IPS-20b (cell line): Measurements from ENCODE around the gene PTPRD.
A peak's percentile ranks its signal among the peaks of the same experiment; 100 is the strongest.
"Not testable (repeated sequence)": the region's sequence is repeated elsewhere in the genome, so short reads cannot be mapped to it uniquely, and the experiment has no call there.

ENCODE experiments used
- H3K27ac ChIP-seq: one replicate; pipeline ENCODE4 v1.5.1; 2013; ENCODE audit warnings: low read length
- H3K27me3 ChIP-seq: 2 replicates; pipeline ENCODE4 v1.6.1; 2013; ENCODE audit warnings: mild to moderate bottlenecking, low read length, inconsistent platforms; ENCODE audit not compliant: insufficient read depth
- H3K36me3 ChIP-seq: 2 replicates; pipeline ENCODE4 v1.6.1; 2013; ENCODE audit warnings: low read depth, mild to moderate bottlenecking, inconsistent platforms, low read length, moderate library complexity; ENCODE audit not compliant: insufficient read depth
- H3K4me1 ChIP-seq: 2 replicates; pipeline ENCODE4 v1.6.1; 2013; ENCODE audit warnings: mild to moderate bottlenecking, control low read depth, inconsistent platforms, low read length, moderate library complexity; ENCODE audit not compliant: insufficient read depth
- H3K4me3 ChIP-seq: 2 replicates; pipeline ENCODE4 v1.5.1; 2013; ENCODE audit warnings: mild to moderate bottlenecking, low read length, inconsistent platforms
- H3K9ac ChIP-seq: 2 replicates; pipeline ENCODE4 v1.6.1; 2013; ENCODE audit warnings: low read depth, mild to moderate bottlenecking, inconsistent platforms, low read length, moderate library complexity
- H3K9me3 ChIP-seq: 2 replicates; pipeline ENCODE4 v1.6.1; 2013; ENCODE audit warnings: mild to moderate bottlenecking, low read depth, low read length, inconsistent platforms; ENCODE audit not compliant: insufficient read depth

Gene PTPRD

GRCh38 chr9:10366171-10366779 lies 246.5 kb downstream of the PTPRD start:
- H3K36me3 ChIP-seq: no peaks in the 10 kb centered on the region
- no peaks in the 10 kb centered on the region for H3K9me3 ChIP-seq
- no peak overlapping the region for H3K27ac ChIP-seq
- 0 out of 2 replicates have a peak, but pooled peaks cover under 1% of the 10 kb centered on the region for H3K4me1 ChIP-seq
- no peaks in the 10 kb centered on the region for H3K27me3 ChIP-seq
- H3K9ac ChIP-seq: no peak overlapping the region
- H3K4me3 ChIP-seq: no peak overlapping the region

DNA sequence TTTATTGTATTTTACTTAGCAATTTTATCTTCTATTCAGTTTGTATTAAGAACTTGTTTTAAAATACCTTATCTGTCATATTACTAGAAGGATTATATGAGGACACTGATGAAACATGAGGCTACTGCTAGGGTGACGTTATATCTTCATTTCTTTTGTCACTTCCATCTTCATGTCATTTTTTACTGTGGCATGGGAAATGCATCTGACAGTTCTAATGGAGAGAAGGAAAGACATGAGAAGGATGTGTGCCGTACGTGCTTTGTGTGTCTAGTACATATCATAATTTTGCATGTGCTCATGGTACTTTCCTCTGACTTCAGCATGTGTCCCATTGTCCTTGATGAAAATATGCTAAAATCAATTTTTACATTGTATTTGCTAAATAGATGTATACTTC lies 258.2 kb downstream of the PTPRD start:
- no peak overlapping the region for H3K4me3 ChIP-seq
- H3K27me3 ChIP-seq: no peaks in the 10 kb centered on the region
- H3K27ac ChIP-seq: no peak overlapping the region
- no peaks in the 10 kb centered on the region for H3K9me3 ChIP-seq
- H3K36me3 ChIP-seq: no peaks in the 10 kb centered on the region
- H3K9ac ChIP-seq: no peak overlapping the region
- peaks cover 11% of the 10 kb centered on the region for H3K4me1 ChIP-seq

DNA sequence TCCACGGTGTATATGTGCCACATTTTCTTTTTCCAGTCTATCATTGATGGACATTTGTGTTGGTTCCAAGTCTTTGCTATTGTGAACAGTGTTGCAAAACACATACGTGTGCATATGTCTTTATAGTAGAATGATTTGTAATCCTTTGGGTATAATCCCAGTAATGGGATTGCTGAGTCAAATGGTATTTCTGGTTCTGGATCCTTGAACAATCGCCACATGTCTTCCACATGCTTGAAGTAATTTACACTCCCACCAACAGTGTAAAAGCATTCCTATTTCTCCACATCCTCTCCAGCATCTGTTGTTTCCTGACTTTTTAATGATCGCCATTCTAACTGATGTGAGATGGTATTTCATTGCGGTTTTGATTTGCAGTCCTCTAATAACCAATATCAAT lies 267.2 kb downstream of the PTPRD start:
- not testable (repeated sequence) for H3K9ac ChIP-seq, H3K9me3 ChIP-seq, H3K36me3 ChIP-seq, H3K4me3 ChIP-seq, H3K4me1 ChIP-seq, H3K27me3 ChIP-seq, H3K27ac ChIP-seq

- no peaks in the 10 kb centered on the region for H3K9me3 ChIP-seq
Observed at GRCh38 chr9:10341057-10341456, 271.7 kb downstream of the PTPRD start.

DNA sequence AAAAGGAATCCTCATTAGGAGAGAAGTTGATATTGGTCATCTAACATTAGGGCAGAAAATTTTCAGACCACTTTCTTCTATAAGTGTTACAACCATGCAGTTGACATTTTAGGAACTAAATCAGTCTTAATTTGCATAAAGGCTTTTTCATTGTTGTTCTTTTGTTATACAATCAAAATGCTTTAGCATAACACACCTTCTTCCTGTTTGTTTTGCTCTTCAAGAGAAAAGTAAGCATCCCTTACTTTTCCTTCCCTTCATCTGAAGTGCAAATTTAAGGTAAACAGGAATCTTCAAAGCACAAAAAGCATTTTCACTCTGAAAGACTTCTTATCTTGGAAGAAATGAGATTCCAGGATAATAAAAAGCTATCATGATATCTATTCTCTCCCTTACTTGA lies 273.6 kb downstream of the PTPRD start:
- Histone ChIP-seq H3K27me3 (peaks cover 8% of the 10 kb centered on the region), H3K27ac (no peak overlapping the region), H3K9ac (no peak overlapping the region), H3K4me3 (peak overlapping the region; percentile 32; the same call in 1 of the 2 replicates), H3K36me3 (no peaks in the 10 kb centered on the region), H3K9me3 (no peaks in the 10 kb centered on the region), H3K4me1 (peaks cover 20% of the 10 kb centered on the region; the same call in 1 of the 2 replicates)

More at GRCh38 chr9:10341057-10341456, 271.7 kb downstream of the PTPRD start:
- Histone ChIP-seq H3K27ac (no peak overlapping the region), H3K36me3 (no peaks in the 10 kb centered on the region), H3K4me3 (no peak overlapping the region), H3K4me1 (peaks cover 20% of the 10 kb centered on the region; the same call in 1 of the 2 replicates), H3K9ac (no peak overlapping the region), H3K27me3 (peaks cover 8% of the 10 kb centered on the region)

DNA sequence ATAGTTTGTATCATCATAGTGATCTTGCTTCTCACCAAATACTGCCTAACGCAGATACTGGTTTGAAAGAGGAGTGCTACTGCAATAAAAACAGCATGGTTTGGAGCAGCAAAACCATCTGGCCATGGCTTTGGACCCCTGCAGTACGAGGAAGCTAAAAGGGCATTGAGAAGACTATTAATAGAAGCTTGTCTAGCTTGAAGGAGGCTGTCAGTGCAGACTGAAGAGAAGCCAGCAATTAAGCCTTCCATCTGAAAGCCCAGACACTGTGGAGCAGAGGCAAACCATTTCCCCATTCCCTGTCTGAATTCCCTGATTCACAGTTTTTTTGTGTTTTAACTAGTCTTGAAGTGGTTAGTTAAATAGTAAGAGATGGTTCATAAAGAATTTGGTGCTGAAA lies 281.6 kb downstream of the PTPRD start:
- Histone ChIP-seq H3K9me3 (no peaks in the 10 kb centered on the region), H3K27ac (no peak overlapping the region), H3K27me3 (no peaks in the 10 kb centered on the region), H3K9ac (no peak overlapping the region), H3K36me3 (no peaks in the 10 kb centered on the region), H3K4me1 (0 out of 2 replicates have a peak, but pooled peaks cover 4% of the 10 kb centered on the region), H3K4me3 (no peak overlapping the region)

GRCh38 chr9:10282084-10282483 lies 330.7 kb downstream of the PTPRD start:
- no peak overlapping the region for H3K27ac ChIP-seq
- no peaks in the 10 kb centered on the region for H3K27me3 ChIP-seq
- H3K4me1 ChIP-seq: no peaks in the 10 kb centered on the region
- H3K9me3 ChIP-seq: no peaks in the 10 kb centered on the region
- H3K4me3 ChIP-seq: no peak overlapping the region
- no peaks in the 10 kb centered on the region for H3K36me3 ChIP-seq
- no peak overlapping the region for H3K9ac ChIP-seq

DNA sequence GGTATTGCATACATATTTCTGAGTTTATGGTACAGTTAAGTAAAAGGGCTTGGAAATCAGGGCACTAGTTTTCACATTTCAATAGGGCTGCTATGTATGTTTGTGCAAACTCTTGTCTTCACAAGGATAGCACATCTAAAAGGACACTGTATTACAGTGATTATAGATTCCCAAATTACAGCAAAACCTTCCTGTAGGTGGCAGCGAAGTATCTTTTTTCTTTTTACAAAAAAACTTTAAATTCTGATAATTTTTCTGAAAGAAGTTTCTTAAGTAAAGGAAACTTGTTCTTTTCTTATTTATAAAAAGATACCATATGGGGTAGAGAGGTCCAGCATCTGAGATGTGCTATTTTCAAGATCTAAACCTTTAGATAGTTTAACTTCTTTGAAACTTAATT lies 337.8 kb downstream of the PTPRD start:
- Histone ChIP-seq H3K9me3 (no peaks in the 10 kb centered on the region), H3K9ac (no peak overlapping the region), H3K4me3 (no peak overlapping the region), H3K27ac (no peak overlapping the region), H3K4me1 (no peaks in the 10 kb centered on the region), H3K27me3 (no peaks in the 10 kb centered on the region), H3K36me3 (no peaks in the 10 kb centered on the region)

DNA sequence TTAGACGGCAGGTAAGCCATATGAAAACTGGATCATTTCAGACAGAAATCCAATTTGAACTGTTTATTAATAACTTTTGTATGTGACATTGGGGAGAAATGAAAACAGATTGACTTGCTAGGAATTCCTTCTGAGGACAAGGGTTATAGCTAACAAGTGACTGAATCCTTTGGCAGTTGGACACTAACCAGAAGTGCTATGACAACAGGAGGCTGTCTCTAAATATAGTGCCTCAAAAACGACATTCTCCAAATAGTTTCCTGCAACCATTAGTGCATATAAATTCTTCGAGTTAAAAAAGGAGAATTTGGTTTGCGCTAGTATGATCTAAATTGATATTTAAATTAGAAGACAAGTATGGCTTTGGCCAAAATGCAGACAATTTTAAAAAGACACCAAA lies 338.6 kb downstream of the PTPRD start:
- no peaks in the 10 kb centered on the region for H3K36me3 ChIP-seq
- H3K9ac ChIP-seq: no peak overlapping the region
- no peaks in the 10 kb centered on the region for H3K4me1 ChIP-seq
- H3K27ac ChIP-seq: no peak overlapping the region
- H3K4me3 ChIP-seq: no peak overlapping the region
- no peaks in the 10 kb centered on the region for H3K27me3 ChIP-seq
- no peaks in the 10 kb centered on the region for H3K9me3 ChIP-seq

- Histone ChIP-seq H3K4me1 (no peaks in the 10 kb centered on the region), H3K9me3 (no peaks in the 10 kb centered on the region), H3K9ac (no peak overlapping the region), H3K4me3 (no peak overlapping the region), H3K27ac (no peak overlapping the region), H3K27me3 (no peaks in the 10 kb centered on the region), H3K36me3 (no peaks in the 10 kb centered on the region)
Observed at GRCh38 chr9:10272830-10273229, 340.0 kb downstream of the PTPRD start.

DNA sequence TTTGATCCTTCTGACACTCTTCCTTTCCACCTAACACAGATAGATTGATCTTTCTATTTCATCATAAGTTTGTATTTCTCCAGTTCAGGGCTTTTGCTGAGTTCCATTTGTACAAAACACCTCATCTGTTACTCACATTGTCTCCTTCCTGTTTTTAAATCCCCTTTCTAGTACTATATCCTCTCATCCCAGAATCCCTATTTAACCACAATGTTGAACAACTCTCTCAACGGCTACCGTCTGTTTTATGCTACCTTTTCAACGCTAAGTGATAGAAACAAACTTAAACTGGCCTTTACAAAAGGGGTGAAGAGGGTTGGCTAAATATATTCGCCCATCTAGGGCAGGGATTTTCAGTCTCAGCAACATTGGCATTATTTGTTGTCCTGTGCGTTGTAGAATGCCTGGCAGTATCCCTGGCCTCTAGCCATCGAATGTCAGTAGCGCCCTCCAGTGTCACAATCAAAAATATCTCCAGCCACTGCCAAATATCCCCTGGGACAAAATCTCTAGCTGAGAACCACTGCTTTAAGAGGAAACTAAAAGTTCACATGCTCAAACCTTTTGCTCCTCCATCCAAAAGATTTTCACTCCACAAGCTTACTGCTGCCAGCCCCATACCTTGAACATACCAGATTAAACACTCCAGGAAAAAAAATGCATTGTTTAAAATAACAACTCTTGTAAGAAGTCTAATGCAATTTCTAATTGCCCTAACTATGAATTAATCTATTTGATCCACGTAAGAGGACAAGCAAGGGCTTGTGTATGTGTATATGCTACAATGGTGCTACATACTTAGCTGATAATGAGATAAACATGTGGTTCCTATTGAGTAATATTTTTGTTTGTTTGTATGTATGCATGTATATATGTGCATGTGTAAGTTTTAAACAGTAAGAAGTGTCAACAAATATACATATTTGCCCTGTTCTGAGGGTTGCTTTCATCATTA lies 344.0 kb downstream of the PTPRD start:
- Histone ChIP-seq H3K9me3 (peaks cover 5% of the 10 kb centered on the region), H3K4me1 (no peaks in the 10 kb centered on the region), H3K9ac (no peak overlapping the region), H3K27ac (no peak overlapping the region), H3K4me3 (no peak overlapping the region), H3K27me3 (no peaks in the 10 kb centered on the region), H3K36me3 (no peaks in the 10 kb centered on the region)

DNA sequence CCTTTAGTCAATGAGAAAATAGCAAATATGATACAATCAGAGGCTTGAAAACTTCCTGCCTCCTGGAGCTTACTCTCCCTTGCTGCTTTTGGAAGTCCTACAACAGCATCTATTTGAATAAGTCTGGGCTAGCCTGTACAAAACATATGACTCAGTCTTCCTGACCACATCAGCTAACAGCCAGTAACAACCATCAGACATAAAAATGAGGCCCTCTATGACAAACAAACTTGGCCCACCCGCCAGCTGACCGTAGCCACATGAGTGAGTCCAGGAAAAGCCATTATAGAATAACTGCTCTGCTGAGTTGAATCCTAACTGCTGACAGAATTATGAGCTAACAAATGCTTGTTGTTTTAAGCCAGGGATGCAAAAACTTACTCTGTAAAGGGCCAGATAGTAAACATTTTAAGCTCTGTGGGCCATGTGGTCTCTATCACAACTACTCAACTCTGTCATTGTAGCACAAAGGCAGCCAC lies 347.6 kb downstream of the PTPRD start:
- H3K4me3 ChIP-seq: no peak overlapping the region
- no peaks in the 10 kb centered on the region for H3K36me3 ChIP-seq
- peaks cover 16% of the 10 kb centered on the region for H3K9me3 ChIP-seq
- H3K9ac ChIP-seq: no peak overlapping the region
- no peaks in the 10 kb centered on the region for H3K27me3 ChIP-seq
- H3K4me1 ChIP-seq: no peaks in the 10 kb centered on the region
- no peak overlapping the region for H3K27ac ChIP-seq
